Lung (tissue), 12 donors: ENCODE data around the gene UST. TPM values are rescaled to one million over a fixed set of nuclear protein-coding genes. Genes with fewer than 3 reads are reported as not detected.

Source experiments
- ATAC-seq: fragments of 200-7000 bp; cut with Tn5 transposase; one replicate; pipeline ENCODE4 v1.9.1; 2020; ENCODE audit warnings: moderate number of reproducible peaks; ENCODE audit not compliant: insufficient read depth, low FRiP score
- DNase-seq, 3 donors: peaks; one replicate each; pipeline ENCODE4 v3.0.0-alpha.2; 2013 to 2017
- H3K27ac ChIP-seq, 2 donors: one replicate each; pipeline ENCODE4 v1.5.1; 2013; ENCODE audit warnings: mild to moderate bottlenecking in 2 of 2, moderate library complexity in 2 of 2, control low read depth in 1 of 2, inconsistent platforms in 1 of 2, low read depth in 1 of 2, low read length in 1 of 2
- H3K27me3 ChIP-seq, 3 donors: one replicate each; pipeline ENCODE4 v1.5.1; 2013; ENCODE audit warnings: low read length in 2 of 3; ENCODE audit not compliant: control insufficient read depth in 3 of 3, insufficient read depth in 3 of 3
- H3K36me3 ChIP-seq, 4 donors: one replicate each; pipeline ENCODE4 v1.5.1; 2013; ENCODE audit warnings: low read length in 4 of 4, mild to moderate bottlenecking in 1 of 4, moderate library complexity in 1 of 4; ENCODE audit not compliant: control insufficient read depth in 4 of 4, insufficient read depth in 4 of 4
- H3K4me1 ChIP-seq, 5 donors: one replicate each; pipeline ENCODE4 v1.5.1; 2013; ENCODE audit warnings: low read length in 5 of 5, mild to moderate bottlenecking in 2 of 5, moderate library complexity in 1 of 5; ENCODE audit not compliant: control insufficient read depth in 5 of 5, insufficient read depth in 5 of 5
- H3K4me3 ChIP-seq: one replicate; pipeline ENCODE4 v1.5.1; 2013; ENCODE audit warnings: mild to moderate bottlenecking, control low read depth, moderate library complexity
- H3K9ac ChIP-seq, 2 donors: one replicate each; pipeline ENCODE4 v1.5.1; 2013; ENCODE audit warnings: low read length in 2 of 2, control low read depth in 1 of 2; ENCODE audit not compliant: insufficient read depth in 1 of 2
- H3K9me3 ChIP-seq, 4 donors: one replicate each; pipeline ENCODE4 v1.5.1; 2013; ENCODE audit warnings: low read length in 3 of 4, mild to moderate bottlenecking in 1 of 4, moderate library complexity in 1 of 4; ENCODE audit not compliant: control insufficient read depth in 4 of 4, insufficient read depth in 3 of 4
- CTCF ChIP-seq: IDR thresholded peaks from 2 replicates; pipeline ENCODE4 v1.5.1; 2012; ENCODE audit warnings: mild to moderate bottlenecking; ENCODE audit errors: control extremely low read depth, extremely low read depth
- WGBS, 2 donors: extraction: QIAGEN DNeasy Blood & Tissue Kit; methylation state at CpG; one replicate each; pipeline ENCODE4 v1.1.7; 2013; 5-methylcytosine and 5-hydroxymethylcytosine counted together
- polyA plus RNA-seq, 2 donors: library from polyadenylated mRNA; stranded (reverse); fragments of 200-250 nt; gene quantifications; one replicate each; pipeline ENCODE4 v1.2.1, GENCODE V29; 2013
- total RNA-seq, 2 donors: library from RNA; depleted of rRNA in 1 of 2; stranded (reverse); fragments of >200 nt in 1 of 2; gene quantifications; one replicate each; pipeline ENCODE4 v1.2.1, GENCODE V29; 2014 to 2021
- donor health status: control.
- donor health status: control.
- donor health status: Bipolar disorder and iron deficiency.
- donor health status: healthy.
- donor health status: DM: yes; HTN: yes; CAD: no.

Gene UST
- total and polyA plus RNA-seq, 4 donors, result 4.5 to 24.0 (median 7.1) TPM

- Histone ChIP-seq H3K4me1 (peaks cover 0 to 30% (median 4%) of the 10 kb centered on the region in 5 donors), H3K27ac (no peak overlapping the region), H3K9me3 (no peaks in the 10 kb centered on the region), H3K27me3 (no peaks in the 10 kb centered on the region), H3K9ac (no peak overlapping the region), H3K4me3 (no peak overlapping the region), H3K36me3 (no peaks in the 10 kb centered on the region)
- no peak for TF ChIP-seq CTCF
- DNase-seq (no peak), ATAC-seq (no peak)
- WGBS, 2 donors, result 77 to 86% methylated on average over 7 of the region's 7 CpGs
Measured at GRCh38 chr6:148935705-148936435, 189.0 kb downstream of the UST start.

- Histone ChIP-seq H3K4me1 (peaks cover 0 to 16% (median 8%) of the 10 kb centered on the region in 5 donors), H3K27me3 (no peaks in the 10 kb centered on the region), H3K27ac (no peak overlapping the region), H3K36me3 (no peaks in the 10 kb centered on the region), H3K9me3 (no peaks in the 10 kb centered on the region), H3K4me3 (no peak overlapping the region), H3K9ac (no peak overlapping the region)
- 80 to 82% methylated on average over 1 of the region's 1 CpG for WGBS, 2 donors
- DNase-seq (no peak), ATAC-seq (no peak)
- TF ChIP-seq CTCF, result no peak
Measured at GRCh38 chr6:148943451-148943850, 196.6 kb downstream of the UST start.

- TF ChIP-seq CTCF, result no peak
- H3K9me3 ChIP-seq, result no peaks in the 10 kb centered on the region
- DNase-seq, result no peak
- H3K4me3 ChIP-seq, result no peak overlapping the region
- no peak for ATAC-seq
- 98 to 100% methylated on average over 1 of the region's 1 CpG for WGBS, 2 donors
- no peaks in the 10 kb centered on the region for H3K27me3 ChIP-seq
- peaks cover 0 to 16% (median 8%) of the 10 kb centered on the region in 5 donors for H3K4me1 ChIP-seq
- no peaks in the 10 kb centered on the region for H3K36me3 ChIP-seq
- no peak overlapping the region for H3K27ac ChIP-seq
- no peak overlapping the region for H3K9ac ChIP-seq
Measured at GRCh38 chr6:148944608-148945007, 197.8 kb downstream of the UST start.
